Testis (tissue), 3 donors: ENCODE results near the gene SPRR3. TPM values are rescaled to one million over a fixed set of nuclear protein-coding genes. Genes with fewer than 3 reads are reported as not detected.

Experiments used
- DNase-seq: peaks from one replicate; pipeline ENCODE4 v3.0.0-alpha.2; 2019
- H3K27ac ChIP-seq, 2 donors: fragments of 200-600 bp; sonication (generic); one replicate each; pipeline ENCODE4 v1.5.1; 2019
- H3K27me3 ChIP-seq: fragments of 200-600 bp; sonication (generic); one replicate; pipeline ENCODE4 v1.5.1; 2019
- H3K36me3 ChIP-seq: fragments of 200-600 bp; sonication (generic); one replicate; pipeline ENCODE4 v1.5.1; 2017; ENCODE audit warnings: low read depth; ENCODE audit errors: missing control alignments
- H3K4me1 ChIP-seq: fragments of 200-600 bp; sonication (generic); one replicate; pipeline ENCODE4 v1.5.1; 2019
- H3K4me3 ChIP-seq, 2 donors: fragments of 200-600 bp; sonication (generic); one replicate each; pipeline ENCODE4 v1.5.1; 2017 to 2019
- H3K9me3 ChIP-seq: fragments of 200-600 bp; sonication (generic); one replicate; pipeline ENCODE4 v1.5.1; 2017
- CTCF ChIP-seq, 3 experiments: fragments of 450-650 bp in 2 of 3; fragments of 200-600 bp in 1 of 3; sonication (generic) in 1 of 3; IDR thresholded peaks; one replicate each; pipeline ENCODE4 v1.5.1; 2016 to 2019; ENCODE audit warnings: antibody characterized with exemption in 3 of 3, mild to moderate bottlenecking in 2 of 3, moderate library complexity in 1 of 3
- POLR2A ChIP-seq: fragments of 450-650 bp; IDR thresholded peaks from one replicate; pipeline ENCODE4 v1.6.1; 2017; ENCODE audit warnings: antibody characterized with exemption, mild to moderate bottlenecking, moderate library complexity
- WGBS, 2 donors: methylation state at CpG; one replicate each; pipeline ENCODE4 v1.1.5; 2018; 5-methylcytosine and 5-hydroxymethylcytosine counted together
- intact Hi-C: fragments of 100-400 bp; cut with DNase I; formaldehyde crosslinking; loops from one replicate; pipeline ENCODE4 v1.15.1; 2023; ENCODE audit warnings: low total_unique reads
- polyA plus RNA-seq: library from polyadenylated mRNA; stranded (reverse); fragments of 350-450 nt; fragmentation: Illumina TruSeq; extraction: RNeasy Lipid Tissue Mini Kit (QIAGEN cat#74804); gene quantifications from one replicate; pipeline ENCODE4 v1.2.3, GENCODE V29; 2014; ENCODE audit warnings: low read depth, low replicate concordance; ENCODE audit not compliant: insufficient read depth
- total RNA-seq, 2 donors: library from RNA; depleted of rRNA; stranded (reverse); fragments of >200 nt; gene quantifications; one replicate each; pipeline ENCODE4 v1.2.3, GENCODE V29; 2016

Gene SPRR3
- total and polyA plus RNA-seq, 3 donors from 2014 or later, result not detected

DNA sequence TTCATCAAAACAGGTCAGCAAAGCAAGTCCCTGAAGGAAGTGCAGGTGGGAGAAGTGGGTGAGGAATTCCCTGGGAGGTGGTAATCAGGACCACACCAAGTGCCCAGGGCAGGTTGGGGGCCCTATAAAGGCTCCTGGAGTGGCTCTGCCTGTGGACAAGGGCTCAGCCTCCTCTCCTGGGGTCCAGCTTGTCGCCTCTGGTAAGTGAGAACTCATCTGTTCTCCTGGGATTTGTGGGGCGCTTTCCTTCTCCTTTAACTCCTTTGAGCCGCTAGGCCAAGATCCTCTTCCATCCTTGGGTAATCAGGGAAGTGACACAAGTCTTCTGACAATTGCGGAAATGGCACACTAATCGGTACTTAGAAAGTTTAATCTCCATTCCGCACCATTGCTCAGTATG is 31.1 kb upstream of the SPRR3 start, which contains the start of gene SPRR4:
Gene SPRR4, plus strand, starts transcription at position 154 of the 400 bp plus-strand sequence. CDS start 1,243 bp downstream, outside the sequence.
- 94% methylated on average over 6 of the region's 6 CpGs for WGBS, 2 donors
- H3K4me3 ChIP-seq, result no peak within 1 kb of the TSS
- DNase-seq, result no peak
- H3K27me3 ChIP-seq, result no peaks in the 10 kb centered on the region
- no peaks in the 10 kb centered on the region for H3K36me3 ChIP-seq
- TF ChIP-seq CTCF (IDR thresholded peaks at IDR 0.05), result no peak
- TF ChIP-seq POLR2A, result no peak
- H3K4me1 ChIP-seq, result no peaks in the 10 kb centered on the region
- intact Hi-C loops, result no loop called here
- no peak within 1 kb of the TSS for H3K27ac ChIP-seq
- H3K9me3 ChIP-seq, result no peaks in the 10 kb centered on the region

DNA sequence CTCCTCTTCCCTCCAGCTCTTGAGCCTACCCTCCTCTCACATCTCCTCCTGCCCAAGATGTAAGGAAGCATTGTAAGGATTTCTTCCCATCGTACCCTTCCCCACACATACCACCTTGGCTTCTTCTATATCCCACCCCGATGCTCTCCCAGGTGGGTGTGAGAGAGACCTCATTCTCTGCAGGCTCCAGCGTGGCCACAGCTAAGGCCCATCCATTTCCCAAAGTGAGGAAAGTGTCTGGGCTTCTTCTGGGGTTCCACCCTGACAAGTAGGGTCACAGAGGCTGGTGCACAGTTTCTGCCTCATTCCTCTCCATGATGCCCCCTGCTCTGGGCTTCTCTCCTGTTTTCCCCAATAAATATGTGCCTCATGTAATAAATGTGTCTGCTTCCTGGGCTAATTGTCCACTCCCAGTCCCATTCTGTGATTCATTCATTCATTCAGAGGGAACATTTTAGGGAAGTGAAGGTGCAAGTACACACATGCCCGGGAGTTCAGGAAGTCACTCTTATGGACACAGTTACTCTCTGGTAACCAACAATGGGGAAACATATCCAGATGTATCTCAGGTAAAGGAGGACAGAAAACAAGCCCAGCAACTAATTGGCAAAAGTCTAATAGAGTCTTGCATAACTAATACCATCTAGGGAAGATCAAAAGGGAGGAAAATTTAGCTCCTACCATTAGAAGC is 29.2 kb upstream of the SPRR3 start:
- no peaks in the 10 kb centered on the region for H3K36me3 ChIP-seq
- H3K9me3 ChIP-seq, result no peaks in the 10 kb centered on the region
- WGBS, 2 donors, result 90 to 95% methylated on average over 4 of the region's 4 CpGs
- H3K4me3 ChIP-seq, result no peak overlapping the region
- no peak for DNase-seq
- TF ChIP-seq POLR2A (no peak), CTCF (IDR thresholded peaks at IDR 0.05) (no peak)
- H3K27me3 ChIP-seq, result no peaks in the 10 kb centered on the region
- no peaks in the 10 kb centered on the region for H3K4me1 ChIP-seq
- intact Hi-C loops, result no loop called here
- H3K27ac ChIP-seq, result no peak overlapping the region

- no peaks in the 10 kb centered on the region for H3K9me3 ChIP-seq
- H3K36me3 ChIP-seq, result no peaks in the 10 kb centered on the region
- intact Hi-C loops, result no loop called here
- TF ChIP-seq POLR2A, result no peak
- TF ChIP-seq CTCF (IDR thresholded peaks at IDR 0.05), result no peak
- WGBS, 2 donors, result 85 to 91% methylated on average over 1 of the region's 1 CpG
- DNase-seq, result no peak
- no peak overlapping the region for H3K27ac ChIP-seq
- no peaks in the 10 kb centered on the region for H3K27me3 ChIP-seq
- peaks cover 8% of the 10 kb centered on the region for H3K4me1 ChIP-seq
- H3K4me3 ChIP-seq, result no peak overlapping the region
These were observed 24.9 kb upstream of the SPRR3 start for GRCh38 chr1:152976688-152977087.

- no peak overlapping the region for H3K27ac ChIP-seq
- intact Hi-C loops, result no loop called here
- TF ChIP-seq CTCF (IDR thresholded peaks at IDR 0.05) (no peak), POLR2A (no peak)
- no peaks in the 10 kb centered on the region for H3K27me3 ChIP-seq
- H3K4me3 ChIP-seq, result no peak overlapping the region
- H3K36me3 ChIP-seq, result no peaks in the 10 kb centered on the region
- no peak for DNase-seq
- peaks cover 8% of the 10 kb centered on the region for H3K4me1 ChIP-seq
- no peaks in the 10 kb centered on the region for H3K9me3 ChIP-seq
These were observed 23.9 kb upstream of the SPRR3 start for GRCh38 chr1:152977614-152978013.

- no peak for DNase-seq
- Histone ChIP-seq H3K27me3 (no peaks in the 10 kb centered on the region), H3K4me1 (peaks cover 8% of the 10 kb centered on the region), H3K4me3 (no peak overlapping the region), H3K36me3 (no peaks in the 10 kb centered on the region), H3K27ac (peak overlapping the region in 1 of 2 donors; percentile 19), H3K9me3 (no peaks in the 10 kb centered on the region)
- intact Hi-C loops, result no loop called here
- no peak for TF ChIP-seq POLR2A
- no peak for TF ChIP-seq CTCF (IDR thresholded peaks at IDR 0.05)
- WGBS, 2 donors, result 43 to 76% methylated on average over 1 of the region's 1 CpG
These were observed 20.9 kb upstream of the SPRR3 start for GRCh38 chr1:152980676-152981075.
